Measurements from ENCODE around the gene LSP1. TPM values are rescaled to one million over a fixed set of nuclear protein-coding genes. Genes with fewer than 3 reads are reported as not detected.
"Not testable (repeated sequence)": the region's sequence is repeated elsewhere in the genome, so short reads cannot be mapped to it uniquely, and the experiment has no call there.

Gene LSP1
- total and polyA plus RNA-seq, 2 of the 13 experiments (the other 11 are each of a cell fraction or from before 2014, with no cell fraction given) = 0.59 to 1.00 TPM

DNA sequence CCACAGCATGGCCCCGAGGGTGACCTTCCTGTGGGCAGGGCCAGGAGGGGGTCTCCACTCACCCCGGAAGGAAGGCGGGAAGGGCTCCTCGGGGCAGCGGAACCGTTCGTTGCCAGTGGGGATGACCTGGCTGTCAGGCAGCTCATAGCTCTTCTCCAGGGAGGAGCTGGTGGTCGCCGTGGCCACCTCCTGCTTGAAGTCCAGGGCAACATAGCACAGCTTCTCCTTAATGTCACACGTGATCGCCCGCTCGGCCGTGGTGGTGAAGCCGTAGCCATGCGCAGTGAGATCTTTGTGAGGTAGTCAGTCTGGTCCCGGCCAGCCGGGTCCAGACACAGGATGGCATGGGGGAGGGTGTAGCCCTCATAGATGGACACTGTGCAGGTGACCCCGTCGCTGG lies 49.6 kb upstream of the LSP1 start:
- Histone ChIP-seq H3K4me3 (replicated peaks in 1 of 3; ENCODE audit: insufficient read depth in 1 of 3, low read depth in 2 of 3, low read length in 3 of 3) (no peak overlapping the region), H3K79me2 (ENCODE audit: insufficient read depth, low read length) (no peaks in the 10 kb centered on the region), H3K36me3 (replicated peaks in 1 of 2; ENCODE audit: control insufficient read depth in 1 of 2, insufficient read depth in 2 of 2, low read length in 2 of 2) (no peaks in the 10 kb centered on the region), H3K9me3 (ENCODE audit: low read length) (no peaks in the 10 kb centered on the region), H2AFZ (ENCODE audit: low read length) (no peak overlapping the region), H3K4me2 (ENCODE audit: low read depth, low read length) (no peak overlapping the region), H3K4me1 (ENCODE audit: insufficient read depth, low read length) (no peaks in the 10 kb centered on the region), H3K27ac (ENCODE audit: extremely low read length, insufficient read depth, low read length) (no peak overlapping the region), H3K9ac (ENCODE audit: insufficient read depth, low read depth, low read length) (no peak overlapping the region), H3K27me3 (ENCODE audit: control insufficient read depth in 1 of 2, insufficient read depth in 2 of 2, low read length in 2 of 2) (peaks cover 0 to 24% of the 10 kb centered on the region in 2 experiments; a peak in 2 of 5 replicates), H4K20me1 (ENCODE audit: insufficient read depth, low read length) (no peaks in the 10 kb centered on the region)
- ATAC-seq = no peak
- in situ Hi-C loops (cut with HindIII; ENCODE audit: extremely low pct_ligation_motif_present, low pct_unique_long_range_greater_than_20kb) (no loop called here), intact Hi-C loops (cut with micrococcal nuclease; ENCODE audit: unreplicated experiment) (no loop called here)
- BruUV-seq (replicated peaks) = no TSS peak
- 64% methylated on average over 11 of the region's 20 CpGs for WGBS (ENCODE audit: low lambda C conversion rate)
- POLR2A ChIA-PET = no interaction called here
- DNase-seq (ENCODE audit: low spot score) = no peak
- no peak for TF ChIP-seq ZMYM4 (CRISPR knock-in tag; IDR thresholded peaks at IDR 0.05)
- no peak for TF ChIP-seq THAP11 (CRISPR knock-in tag; IDR thresholded peaks at IDR 0.05)
- TF ChIP-seq ZZZ3 (CRISPR knock-in tag; IDR thresholded peaks at IDR 0.05; ENCODE audit: borderline replicate concordance) = no peak
- TF ChIP-seq ZNF44 (CRISPR knock-in tag; IDR thresholded peaks at IDR 0.05) = no peak
- no peak for FAIRE-seq
- CTCF ChIA-PET (ENCODE audit: low intra/inter-chr PET ratio, low total read pairs) = no interaction called here

DNA sequence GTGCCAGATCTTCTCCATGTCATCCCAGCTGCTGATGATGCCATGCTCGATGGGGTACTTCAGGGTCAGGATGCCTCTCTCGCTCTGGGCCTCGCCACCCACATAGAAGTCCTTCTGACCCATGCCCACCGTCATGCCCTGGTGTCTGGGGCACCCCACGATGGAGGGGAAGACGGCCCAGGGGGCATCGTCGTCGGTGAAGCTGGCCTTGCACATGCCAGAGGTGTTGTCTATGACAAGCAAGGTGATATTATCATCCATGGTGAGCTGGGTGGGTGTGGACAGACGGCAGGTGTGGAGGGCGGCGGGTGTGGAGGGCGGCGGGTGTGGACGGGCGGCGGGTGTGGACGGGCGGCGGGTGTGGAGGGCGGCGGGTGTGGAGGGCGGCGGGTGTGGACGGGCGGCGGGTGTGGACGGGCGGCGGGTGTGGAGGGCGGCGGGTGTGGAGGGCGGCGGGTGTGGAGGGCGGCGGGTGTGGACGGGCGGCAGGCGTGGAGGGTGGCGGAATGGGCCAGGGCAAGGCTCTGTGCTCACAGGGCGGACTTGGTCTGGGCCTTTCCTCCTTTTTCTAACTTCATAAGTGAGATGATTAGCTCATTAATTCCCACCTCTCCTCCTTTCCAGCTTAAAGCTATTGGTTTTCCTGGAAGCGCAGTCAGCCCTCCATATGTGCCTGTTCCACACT lies 48.9 kb upstream of the LSP1 start:
- DNase-seq (ENCODE audit: low spot score); H3K9me3 ChIP-seq (ENCODE audit: low read length); in situ Hi-C loops (cut with HindIII; ENCODE audit: extremely low pct_ligation_motif_present, low pct_unique_long_range_greater_than_20kb); H3K36me3 ChIP-seq (replicated peaks in 1 of 2; ENCODE audit: control insufficient read depth in 1 of 2, insufficient read depth in 2 of 2, low read length in 2 of 2); BruUV-seq (replicated peaks); H4K20me1 ChIP-seq (ENCODE audit: insufficient read depth, low read length); POLR2A ChIA-PET; H3K4me1 ChIP-seq (ENCODE audit: insufficient read depth, low read length); intact Hi-C loops (cut with micrococcal nuclease; ENCODE audit: unreplicated experiment); ATAC-seq; FAIRE-seq; H3K9ac ChIP-seq (ENCODE audit: insufficient read depth, low read depth, low read length); H3K4me2 ChIP-seq (ENCODE audit: low read depth, low read length); H3K79me2 ChIP-seq (ENCODE audit: insufficient read depth, low read length); CTCF ChIA-PET (ENCODE audit: low intra/inter-chr PET ratio, low total read pairs); H3K4me3 ChIP-seq (replicated peaks in 1 of 3; ENCODE audit: insufficient read depth in 1 of 3, low read depth in 2 of 3, low read length in 3 of 3); H2AFZ ChIP-seq (ENCODE audit: low read length); H3K27ac ChIP-seq (ENCODE audit: extremely low read length, insufficient read depth, low read length): not testable (repeated sequence)
- 73% methylated on average over 41 of the region's 42 CpGs for WGBS (ENCODE audit: low lambda C conversion rate)
- H3K27me3 ChIP-seq (ENCODE audit: control insufficient read depth in 1 of 2, insufficient read depth in 2 of 2, low read length in 2 of 2) = peaks cover 0 to 21% of the 10 kb centered on the region in 2 experiments; a peak in 2 of 5 replicates

Data from HepG2 (cell line).